Measurements from ENCODE around the gene ANKRD62. TPM values are rescaled to one million over a fixed set of nuclear protein-coding genes. Genes with fewer than 3 reads are reported as not detected.
A peak's percentile ranks its signal among the peaks of the same experiment; 100 is the strongest.

The ANKRD62 gene
- total RNA-seq, 1 donor from 2014 or later, result 0.13 TPM

GRCh38 chr18:12088731-12089375, 4.8 kb upstream of the ANKRD62 start:
- H3K9me3 Mint-ChIP-seq (ENCODE audit: unreplicated experiment), result no peaks in the 10 kb centered on the region
- H3K27me3 Mint-ChIP-seq (ENCODE audit: unreplicated experiment), result peaks cover 8% of the 10 kb centered on the region
- no peaks in the 10 kb centered on the region for H3K4me1 Mint-ChIP-seq (ENCODE audit: unreplicated experiment)
- DNase-seq (ENCODE audit: low spot score), result no peak
- H3K4me3 Mint-ChIP-seq (ENCODE audit: unreplicated experiment), result no peak overlapping the region
- no peaks in the 10 kb centered on the region for H3K36me3 Mint-ChIP-seq (ENCODE audit: low read depth, unreplicated experiment)
- no peak for TF ChIP-seq CTCF (IDR thresholded peaks at IDR 0.05; ENCODE audit: unreplicated experiment)
- no peak overlapping the region for H3K27ac Mint-ChIP-seq (ENCODE audit: unreplicated experiment)

- no peak overlapping the region for H3K4me3 Mint-ChIP-seq (ENCODE audit: unreplicated experiment)
- H3K36me3 Mint-ChIP-seq (ENCODE audit: low read depth, unreplicated experiment), result no peaks in the 10 kb centered on the region
- DNase-seq (ENCODE audit: low spot score), result no peak
- peaks cover 11% of the 10 kb centered on the region for H3K27me3 Mint-ChIP-seq (ENCODE audit: unreplicated experiment)
- H3K27ac Mint-ChIP-seq (ENCODE audit: unreplicated experiment), result no peak overlapping the region
- no peak for TF ChIP-seq CTCF (IDR thresholded peaks at IDR 0.05; ENCODE audit: unreplicated experiment)
- H3K9me3 Mint-ChIP-seq (ENCODE audit: unreplicated experiment), result no peaks in the 10 kb centered on the region
- no peaks in the 10 kb centered on the region for H3K4me1 Mint-ChIP-seq (ENCODE audit: unreplicated experiment)
Measured at GRCh38 chr18:12091538-12092141, 2.0 kb upstream of the ANKRD62 start.

GRCh38 chr18:12092398-12093229, 1.0 kb upstream of the ANKRD62 start:
- Mint-ChIP-seq H3K4me1 (ENCODE audit: unreplicated experiment) (no peaks in the 10 kb centered on the region), H3K4me3 (ENCODE audit: unreplicated experiment) (no peak overlapping the region), H3K27me3 (ENCODE audit: unreplicated experiment) (peaks cover 5% of the 10 kb centered on the region), H3K36me3 (ENCODE audit: low read depth, unreplicated experiment) (no peaks in the 10 kb centered on the region), H3K27ac (ENCODE audit: unreplicated experiment) (no peak overlapping the region), H3K9me3 (ENCODE audit: unreplicated experiment) (no peaks in the 10 kb centered on the region)
- no peak for TF ChIP-seq CTCF (IDR thresholded peaks at IDR 0.05; ENCODE audit: unreplicated experiment)
- peak; percentile 63 for DNase-seq (ENCODE audit: low spot score)

- no peak overlapping the region for H3K27ac Mint-ChIP-seq (ENCODE audit: unreplicated experiment)
- H3K4me1 Mint-ChIP-seq (ENCODE audit: unreplicated experiment), result no peaks in the 10 kb centered on the region
- peaks cover 3% of the 10 kb centered on the region for H3K27me3 Mint-ChIP-seq (ENCODE audit: unreplicated experiment)
- no peaks in the 10 kb centered on the region for H3K9me3 Mint-ChIP-seq (ENCODE audit: unreplicated experiment)
- no peak overlapping the region for H3K4me3 Mint-ChIP-seq (ENCODE audit: unreplicated experiment)
- no peak for DNase-seq (ENCODE audit: low spot score)
- TF ChIP-seq CTCF (IDR thresholded peaks at IDR 0.05; ENCODE audit: unreplicated experiment), result no peak
- H3K36me3 Mint-ChIP-seq (ENCODE audit: low read depth, unreplicated experiment), result no peaks in the 10 kb centered on the region
Measured at GRCh38 chr18:12098374-12098773, 4.7 kb downstream of the ANKRD62 start.
